HCT116 (cell line): ENCODE results near the gene SDHD. TPM values are rescaled to one million over a fixed set of nuclear protein-coding genes. Genes with fewer than 3 reads are reported as not detected.

Experiments
- ATAC-seq: fragments of 200-7000 bp; cut with Tn5 transposase; 2 replicates; pipeline ENCODE4 v1.9.1; 2020; ENCODE audit warnings: mild to moderate bottlenecking, moderate library complexity
- BruUV-seq: library from RNA; stranded (reverse); fragments of 400-500 nt; replicated peaks from 2 replicates; lab custom pipeline; 2021; lab: Mats Ljungman, UMichigan
- CTCF ChIA-PET: fragments of 300-600 bp; sonication (Branson Sonifier 250); formaldehyde crosslinking; loops from one replicate; lab custom pipeline; 2021; ENCODE audit warnings: antibody characterized with exemption; lab: Charles Lee
- POLR2A ChIA-PET: fragments of 300-600, 350-600 bp; sonication (Branson Sonifier 250); formaldehyde crosslinking; loops from one replicate; lab custom pipeline; 2021; ENCODE audit warnings: antibody characterized with exemption; lab: Charles Lee
- RAD21 ChIA-PET, 2 experiments: fragments of 300-600 bp; sonication (Branson Sonifier 250); formaldehyde crosslinking; loops; one replicate each; lab custom pipeline; 2023; ENCODE audit warnings: low total read pairs in 2 of 2; ENCODE audit not compliant: uncharacterized antibody in 2 of 2, unreplicated experiment in 2 of 2, low non-redundant PET in 1 of 2; lab: Charles Lee
- DNase-seq: peaks from one replicate; pipeline ENCODE4 v3.0.0-alpha.2; 2010; ENCODE audit warnings: low read depth, low spot score
- H2AFZ ChIP-seq: fragments of 200-600 bp; shearing (Covaris generic), sonication (generic); 2 replicates; pipeline ENCODE4 v1.6.1; 2017; ENCODE audit warnings: low read depth, mixed run types, mixed read lengths, antibody characterized with exemption, low read length; ENCODE audit not compliant: poor library complexity, severe bottlenecking
- H3K27ac ChIP-seq: 2 replicates; pipeline ENCODE4 v1.5.1; 2012; ENCODE audit warnings: low read depth, low read length
- H3K27me3 ChIP-seq: fragments of 200-600 bp; sonication (generic); 2 replicates; pipeline ENCODE4 v1.6.1; 2016; ENCODE audit warnings: mixed run types, low read length, mixed read lengths; ENCODE audit not compliant: insufficient read depth
- H3K36me3 ChIP-seq, 2 experiments: fragments of 200-500 bp in 1 of 2; fragments of 200-600 bp in 1 of 2; sonication (Bioruptor generic) in 1 of 2; sonication (generic) in 1 of 2; 2 replicates each; pipeline versions ENCODE4 v1.5.1 to v1.6.1; 2014 to 2016; ENCODE audit warnings: low read length in 2 of 2, inconsistent platforms in 1 of 2, mixed read lengths in 1 of 2, mixed run types in 1 of 2; ENCODE audit not compliant: insufficient read depth in 2 of 2, control insufficient read depth in 1 of 2
- H3K4me1 ChIP-seq, 2 experiments: fragments of 200-600 bp in 1 of 2; sonication (generic) in 1 of 2; 2 replicates each; pipeline versions ENCODE4 v1.5.1 to v1.6.1; 2012 to 2017; ENCODE audit warnings: low read length in 2 of 2, inconsistent platforms in 1 of 2, mild to moderate bottlenecking in 1 of 2, mixed read lengths in 1 of 2, mixed run types in 1 of 2, moderate library complexity in 1 of 2; ENCODE audit not compliant: insufficient read depth in 2 of 2, control insufficient read depth in 1 of 2
- H3K4me2 ChIP-seq: fragments of 200-600 bp; sonication (generic); 2 replicates; pipeline ENCODE4 v1.6.1; 2017; ENCODE audit warnings: mixed run types, low read length, mixed read lengths
- H3K4me3 ChIP-seq, 2 experiments: fragments of 200-600 bp in 1 of 2; sonication (generic) in 1 of 2; replicated peaks in 1 of 2; 2 replicates each; pipeline ENCODE4 v1.5.1; 2011 to 2016; ENCODE audit warnings: low read length in 2 of 2, control low read depth in 1 of 2, low read depth in 1 of 2, mild to moderate bottlenecking in 1 of 2, mixed read lengths in 1 of 2, mixed run types in 1 of 2
- H3K79me2 ChIP-seq: fragments of 200-600 bp; sonication (generic); 2 replicates; pipeline ENCODE4 v1.6.1; 2017; ENCODE audit warnings: mild to moderate bottlenecking, mixed run types, low read length, moderate library complexity, mixed read lengths; ENCODE audit not compliant: insufficient read depth
- H3K9ac ChIP-seq: fragments of 200-600 bp; sonication (generic); 2 replicates; pipeline ENCODE4 v1.6.1; 2016; ENCODE audit warnings: low read length, mixed read lengths
- H3K9me2 ChIP-seq: fragments of 200-600 bp; sonication (generic), shearing (Covaris generic); 2 replicates; pipeline ENCODE4 v1.6.1; 2017; ENCODE audit warnings: mixed run types, mild to moderate bottlenecking, moderate library complexity; ENCODE audit not compliant: insufficient read depth
- H3K9me3 ChIP-seq, 2 experiments: fragments of 200-500 bp in 1 of 2; fragments of 200-600 bp in 1 of 2; sonication (Bioruptor generic) in 1 of 2; sonication (generic) in 1 of 2; 2 replicates each; pipeline ENCODE4 v1.6.1; 2014 to 2017; ENCODE audit warnings: low read length in 2 of 2, mixed read lengths in 2 of 2, inconsistent platforms in 1 of 2, low read depth in 1 of 2, mild to moderate bottlenecking in 1 of 2, mixed run types in 1 of 2, moderate library complexity in 1 of 2; ENCODE audit not compliant: control insufficient read depth in 1 of 2, insufficient read depth in 1 of 2
- H4K20me1 ChIP-seq: fragments of 200-600 bp; sonication (generic), shearing (Covaris generic); 2 replicates; pipeline ENCODE4 v1.6.1; 2017; ENCODE audit warnings: mixed run types, mild to moderate bottlenecking, moderate library complexity; ENCODE audit not compliant: insufficient read depth
- CBX3 ChIP-seq: IDR thresholded peaks from 2 replicates; pipeline ENCODE4 v1.6.1; 2012; ENCODE audit warnings: low read depth
- CEBPB ChIP-seq: IDR thresholded peaks from 2 replicates; pipeline ENCODE4 v1.6.1; 2012; ENCODE audit warnings: low read depth
- EGR1 ChIP-seq: IDR thresholded peaks from 2 replicates; pipeline ENCODE4 v1.6.1; 2012; ENCODE audit warnings: low read depth
- ELF1 ChIP-seq: IDR thresholded peaks from 2 replicates; pipeline ENCODE4 v1.6.1; 2012; ENCODE audit warnings: low read depth, borderline replicate concordance
- EZH2 ChIP-seq: fragments of 200-600 bp; sonication (generic); IDR thresholded peaks from 2 replicates; pipeline ENCODE4 v1.6.1; 2017; ENCODE audit warnings: antibody characterized with exemption, mixed run types
- EZH2phosphoT487 ChIP-seq: fragments of 200-600 bp; IDR thresholded peaks from 2 replicates; pipeline ENCODE4 v1.6.1; 2018; ENCODE audit warnings: antibody characterized with exemption, borderline replicate concordance
- FOSL1 ChIP-seq: IDR thresholded peaks from 2 replicates; pipeline ENCODE4 v1.6.1; 2012; ENCODE audit warnings: low read depth
- JUND ChIP-seq: IDR thresholded peaks from 2 replicates; pipeline ENCODE4 v1.6.1; 2012
- POLR2A ChIP-seq: IDR thresholded peaks from 2 replicates; pipeline ENCODE4 v1.7.0; 2011; ENCODE audit warnings: borderline replicate concordance; ENCODE audit not compliant: insufficient read depth, insufficient read length; ENCODE audit errors: extremely low read depth
- RAD21 ChIP-seq: IDR thresholded peaks from 2 replicates; pipeline ENCODE4 v1.6.1; 2012; ENCODE audit warnings: low read depth, mild to moderate bottlenecking
- SIN3A ChIP-seq: IDR thresholded peaks from 2 replicates; pipeline ENCODE4 v1.6.1; 2012; ENCODE audit warnings: low read depth
- SP1 ChIP-seq: IDR thresholded peaks from 2 replicates; pipeline ENCODE4 v1.6.1; 2012; ENCODE audit warnings: low read depth
- SRF ChIP-seq: IDR thresholded peaks from 2 replicates; pipeline ENCODE4 v1.6.1; 2012; ENCODE audit warnings: low read depth
- TCF7L2 ChIP-seq: IDR thresholded peaks from 2 replicates; pipeline ENCODE4 v1.7.0; 2011; ENCODE audit warnings: borderline replicate concordance, inconsistent platforms; ENCODE audit not compliant: insufficient read depth, insufficient read length; ENCODE audit errors: extremely low read depth
- YY1 ChIP-seq: IDR thresholded peaks from 2 replicates; pipeline ENCODE4 v1.6.1; 2011; ENCODE audit warnings: low read length, low read depth, moderate library complexity, mild to moderate bottlenecking; ENCODE audit not compliant: insufficient replicate concordance; ENCODE audit errors: extremely low read depth
- ZFX ChIP-seq: fragments of 450-650 bp; IDR thresholded peaks from 2 replicates; pipeline ENCODE4 v1.6.1; 2017
- ZNF274 ChIP-seq: fragments of 200-500 bp; sonication (Bioruptor generic); IDR thresholded peaks from 2 replicates; pipeline ENCODE4 v1.6.1; 2014; ENCODE audit warnings: mild to moderate bottlenecking, low read depth, low read length, inconsistent platforms
- intact Hi-C: fragments of 100-400 bp; cut with micrococcal nuclease; formaldehyde crosslinking; loops from 2 replicates; pipeline ENCODE4 v1.10.0; 2022
- total RNA-seq: library from RNA; stranded (reverse); gene quantifications from one replicate; pipeline ENCODE4 v1.2.1, GENCODE V29; 2021; ENCODE audit not compliant: unreplicated experiment
- TF ChIP-seq, protein P1 (sequence below): IDR thresholded peaks from 2 replicates; pipeline ENCODE4 v1.6.1; 2011; ENCODE audit warnings: mild to moderate bottlenecking, low read length, moderate library complexity; ENCODE audit not compliant: insufficient replicate concordance; ENCODE audit errors: extremely low read depth
- TF ChIP-seq, protein P2 (sequence below): IDR thresholded peaks from 2 replicates; pipeline ENCODE4 v1.6.1; 2012
- TF ChIP-seq, protein P3 (sequence below): IDR thresholded peaks from 2 replicates; pipeline ENCODE4 v1.6.1; 2012; ENCODE audit warnings: low read depth
- TF ChIP-seq, protein P4 (sequence below), 3 experiments: fragments of 200-600 bp in 1 of 3; sonication (generic) in 1 of 3; IDR thresholded peaks in 2 of 3; conservative IDR thresholded peaks in 1 of 3; 2 replicates each; pipeline ENCODE4 v1.5.1; 2012 to 2017; ENCODE audit warnings: low read depth in 2 of 3, low read length in 2 of 3, antibody characterized with exemption in 1 of 3, borderline replicate concordance in 1 of 3, control low read depth in 1 of 3, mild to moderate bottlenecking in 1 of 3, mixed read lengths in 1 of 3, mixed run types in 1 of 3, moderate library complexity in 1 of 3; ENCODE audit not compliant: insufficient read depth in 1 of 3

The SDHD gene
- total RNA-seq, 1 experiment from 2014 or later: 129 TPM

DNA sequence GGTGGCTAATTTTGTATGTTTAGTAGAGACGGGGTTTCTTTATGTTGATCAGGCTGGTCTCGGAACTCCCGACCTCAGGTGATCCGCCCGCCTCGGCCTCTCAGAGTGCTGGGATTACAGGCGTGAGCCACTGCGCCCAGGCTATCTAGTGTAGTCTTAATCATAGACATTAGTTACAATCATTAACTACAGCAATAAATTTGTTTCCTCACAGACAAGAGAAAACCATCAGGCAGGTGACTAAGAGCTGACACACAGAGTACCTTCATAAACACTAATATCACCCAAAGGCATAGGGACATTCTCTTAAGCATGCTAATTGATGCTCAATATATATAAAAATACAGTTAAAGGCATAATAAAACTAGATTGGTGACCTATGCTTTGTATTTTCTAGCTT is 19.4 kb downstream of the SDHD start:
- no TSS peak for BruUV-seq
- H3K9ac ChIP-seq: peak overlapping the region; percentile 34; the same call in 1 of the 2 replicates
- no peaks in the 10 kb centered on the region for H4K20me1 ChIP-seq
- H3K4me2 ChIP-seq: peak overlapping the region; percentile 62
- RAD21 ChIA-PET: no interaction called here
- no peaks in the 10 kb centered on the region for H3K79me2 ChIP-seq
- H3K27me3 ChIP-seq: no peaks in the 10 kb centered on the region
- CTCF ChIA-PET: interaction anchor here (1.2 kb wide), 1 partner anchor 174 kb away, joined by 3 read pairs; no protein-coding TSS in a partner anchor
- DNase-seq: no peak
- H3K4me1 ChIP-seq: peaks cover 5 to 35% of the 10 kb centered on the region in 2 experiments; a peak in 3 of 4 replicates
- intact Hi-C loops: no loop called here
- no peak overlapping the region for H2AFZ ChIP-seq
- POLR2A ChIA-PET: no interaction called here
- H3K4me3 ChIP-seq: 0 out of 4 replicates have a peak overlapping the region, but pooled peaks of 1 of the 2 experiments have one; percentile 24
- H3K9me3 ChIP-seq: no peaks in the 10 kb centered on the region
- no peak overlapping the region; the same call in 1 of the 2 replicates for H3K27ac ChIP-seq
- no peaks in the 10 kb centered on the region for H3K9me2 ChIP-seq
- peak; percentile 82 for ATAC-seq
- no peaks in the 10 kb centered on the region for H3K36me3 ChIP-seq
- no peak for TF ChIP-seq SIN3A
- TF ChIP-seq EZH2phosphoT487: no peak
- TF ChIP-seq, protein P1, sequence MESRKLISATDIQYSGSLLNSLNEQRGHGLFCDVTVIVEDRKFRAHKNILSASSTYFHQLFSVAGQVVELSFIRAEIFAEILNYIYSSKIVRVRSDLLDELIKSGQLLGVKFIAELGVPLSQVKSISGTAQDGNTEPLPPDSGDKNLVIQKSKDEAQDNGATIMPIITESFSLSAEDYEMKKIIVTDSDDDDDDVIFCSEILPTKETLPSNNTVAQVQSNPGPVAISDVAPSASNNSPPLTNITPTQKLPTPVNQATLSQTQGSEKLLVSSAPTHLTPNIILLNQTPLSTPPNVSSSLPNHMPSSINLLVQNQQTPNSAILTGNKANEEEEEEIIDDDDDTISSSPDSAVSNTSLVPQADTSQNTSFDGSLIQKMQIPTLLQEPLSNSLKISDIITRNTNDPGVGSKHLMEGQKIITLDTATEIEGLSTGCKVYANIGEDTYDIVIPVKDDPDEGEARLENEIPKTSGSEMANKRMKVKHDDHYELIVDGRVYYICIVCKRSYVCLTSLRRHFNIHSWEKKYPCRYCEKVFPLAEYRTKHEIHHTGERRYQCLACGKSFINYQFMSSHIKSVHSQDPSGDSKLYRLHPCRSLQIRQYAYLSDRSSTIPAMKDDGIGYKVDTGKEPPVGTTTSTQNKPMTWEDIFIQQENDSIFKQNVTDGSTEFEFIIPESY: no peak
- no peak for TF ChIP-seq EZH2
- TF ChIP-seq RAD21: no peak
- TF ChIP-seq SRF: no peak
- 0 out of 2 replicates have a peak, but pooled peaks have one; percentile 22 for TF ChIP-seq CBX3
- TF ChIP-seq, protein P2, sequence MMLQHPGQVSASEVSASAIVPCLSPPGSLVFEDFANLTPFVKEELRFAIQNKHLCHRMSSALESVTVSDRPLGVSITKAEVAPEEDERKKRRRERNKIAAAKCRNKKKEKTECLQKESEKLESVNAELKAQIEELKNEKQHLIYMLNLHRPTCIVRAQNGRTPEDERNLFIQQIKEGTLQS: no peak
- no peak for TF ChIP-seq YY1
- TF ChIP-seq FOSL1: peak; percentile 69
- no peak for TF ChIP-seq ELF1
- TF ChIP-seq SP1: 0 out of 2 replicates have a peak, but pooled peaks have one; percentile 23
- TF ChIP-seq ZNF274: no peak
- TF ChIP-seq, protein P3, sequence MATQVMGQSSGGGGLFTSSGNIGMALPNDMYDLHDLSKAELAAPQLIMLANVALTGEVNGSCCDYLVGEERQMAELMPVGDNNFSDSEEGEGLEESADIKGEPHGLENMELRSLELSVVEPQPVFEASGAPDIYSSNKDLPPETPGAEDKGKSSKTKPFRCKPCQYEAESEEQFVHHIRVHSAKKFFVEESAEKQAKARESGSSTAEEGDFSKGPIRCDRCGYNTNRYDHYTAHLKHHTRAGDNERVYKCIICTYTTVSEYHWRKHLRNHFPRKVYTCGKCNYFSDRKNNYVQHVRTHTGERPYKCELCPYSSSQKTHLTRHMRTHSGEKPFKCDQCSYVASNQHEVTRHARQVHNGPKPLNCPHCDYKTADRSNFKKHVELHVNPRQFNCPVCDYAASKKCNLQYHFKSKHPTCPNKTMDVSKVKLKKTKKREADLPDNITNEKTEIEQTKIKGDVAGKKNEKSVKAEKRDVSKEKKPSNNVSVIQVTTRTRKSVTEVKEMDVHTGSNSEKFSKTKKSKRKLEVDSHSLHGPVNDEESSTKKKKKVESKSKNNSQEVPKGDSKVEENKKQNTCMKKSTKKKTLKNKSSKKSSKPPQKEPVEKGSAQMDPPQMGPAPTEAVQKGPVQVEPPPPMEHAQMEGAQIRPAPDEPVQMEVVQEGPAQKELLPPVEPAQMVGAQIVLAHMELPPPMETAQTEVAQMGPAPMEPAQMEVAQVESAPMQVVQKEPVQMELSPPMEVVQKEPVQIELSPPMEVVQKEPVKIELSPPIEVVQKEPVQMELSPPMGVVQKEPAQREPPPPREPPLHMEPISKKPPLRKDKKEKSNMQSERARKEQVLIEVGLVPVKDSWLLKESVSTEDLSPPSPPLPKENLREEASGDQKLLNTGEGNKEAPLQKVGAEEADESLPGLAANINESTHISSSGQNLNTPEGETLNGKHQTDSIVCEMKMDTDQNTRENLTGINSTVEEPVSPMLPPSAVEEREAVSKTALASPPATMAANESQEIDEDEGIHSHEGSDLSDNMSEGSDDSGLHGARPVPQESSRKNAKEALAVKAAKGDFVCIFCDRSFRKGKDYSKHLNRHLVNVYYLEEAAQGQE: no peak
- TF ChIP-seq JUND: peak; percentile 34; the same call in 1 of the 2 replicates
- no peak for TF ChIP-seq POLR2A
- TF ChIP-seq CEBPB: no peak
- TF ChIP-seq, protein P4, sequence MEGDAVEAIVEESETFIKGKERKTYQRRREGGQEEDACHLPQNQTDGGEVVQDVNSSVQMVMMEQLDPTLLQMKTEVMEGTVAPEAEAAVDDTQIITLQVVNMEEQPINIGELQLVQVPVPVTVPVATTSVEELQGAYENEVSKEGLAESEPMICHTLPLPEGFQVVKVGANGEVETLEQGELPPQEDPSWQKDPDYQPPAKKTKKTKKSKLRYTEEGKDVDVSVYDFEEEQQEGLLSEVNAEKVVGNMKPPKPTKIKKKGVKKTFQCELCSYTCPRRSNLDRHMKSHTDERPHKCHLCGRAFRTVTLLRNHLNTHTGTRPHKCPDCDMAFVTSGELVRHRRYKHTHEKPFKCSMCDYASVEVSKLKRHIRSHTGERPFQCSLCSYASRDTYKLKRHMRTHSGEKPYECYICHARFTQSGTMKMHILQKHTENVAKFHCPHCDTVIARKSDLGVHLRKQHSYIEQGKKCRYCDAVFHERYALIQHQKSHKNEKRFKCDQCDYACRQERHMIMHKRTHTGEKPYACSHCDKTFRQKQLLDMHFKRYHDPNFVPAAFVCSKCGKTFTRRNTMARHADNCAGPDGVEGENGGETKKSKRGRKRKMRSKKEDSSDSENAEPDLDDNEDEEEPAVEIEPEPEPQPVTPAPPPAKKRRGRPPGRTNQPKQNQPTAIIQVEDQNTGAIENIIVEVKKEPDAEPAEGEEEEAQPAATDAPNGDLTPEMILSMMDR (IDR thresholded peaks at IDR 0.05 in 2 of 3, conservative IDR thresholded peaks at IDR 0.05 in 1 of 3; ENCODE audit: borderline replicate concordance in 1 of 3, insufficient read depth in 1 of 3, low read depth in 2 of 3, low read length in 2 of 3): no peak
- TF ChIP-seq EGR1: no peak
- TF ChIP-seq ZFX: no peak
- no peak for TF ChIP-seq TCF7L2
